ENCODE results near the gene TEK. TPM values are rescaled to one million over a fixed set of nuclear protein-coding genes. Genes with fewer than 3 reads are reported as not detected.

TEK gene
- total and polyA plus RNA-seq, 12 donors, result 6.7 to 33.1 (median 15.9) TPM

DNA sequence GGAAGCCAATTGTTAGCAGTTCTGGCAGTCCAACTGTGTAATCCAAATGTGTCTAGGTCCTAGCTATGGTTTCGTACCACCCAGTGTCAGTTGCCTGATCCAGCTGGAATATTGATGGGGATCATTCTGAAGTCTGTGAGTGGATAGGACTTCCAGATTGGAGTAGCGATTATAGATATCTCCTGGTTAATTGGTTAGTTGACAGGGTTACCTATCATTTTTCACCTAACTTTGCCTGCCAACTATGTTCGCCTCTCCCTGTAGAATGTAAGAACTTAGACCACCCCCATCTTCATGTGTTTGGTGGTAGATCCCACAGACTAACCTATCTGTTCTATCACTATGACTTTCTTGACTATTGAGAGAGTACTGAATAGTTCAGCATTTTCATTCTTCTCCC lies 59.9 kb downstream of the TEK start:
- H3K36me3 ChIP-seq, result peaks cover 0 to 46% (median 0%) of the 10 kb centered on the region in 9 donors
- H3K27ac ChIP-seq, result no peak overlapping the region
- H3K4me1 ChIP-seq, result peaks cover 0 to 16% (median 0%) of the 10 kb centered on the region in 9 donors
- DNase-seq (no peak), ATAC-seq (no peak)
- intact Hi-C loops (cut with DNase I), result no loop called here
- WGBS, 2 donors, result 96 to 99% methylated on average over 3 of the region's 3 CpGs
- TF ChIP-seq CTCF (IDR thresholded peaks at IDR 0.05), result no peak
- H3K9me3 ChIP-seq, result peaks cover 0 to 11% (median 0%) of the 10 kb centered on the region in 11 donors
- H3K27me3 ChIP-seq, result no peaks in the 10 kb centered on the region
- H3K4me3 ChIP-seq, result no peak overlapping the region

DNA sequence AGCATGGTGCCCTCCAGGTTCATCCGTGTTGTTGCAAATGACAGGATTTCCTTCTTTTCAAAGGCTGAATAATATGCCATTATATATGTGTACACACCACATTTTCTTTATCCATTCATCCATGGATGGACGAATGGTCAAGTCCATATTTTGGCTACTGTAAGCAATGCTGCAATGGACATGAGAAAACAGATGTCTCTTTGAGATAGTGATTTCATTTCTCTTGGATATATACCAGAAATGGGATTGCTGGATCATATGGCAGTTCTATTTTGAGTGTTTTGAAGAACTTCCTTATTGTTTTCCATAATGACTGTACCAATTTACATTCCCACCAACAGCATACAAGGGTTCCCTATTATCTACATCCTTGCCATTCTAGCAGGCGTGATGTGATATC lies 67.9 kb downstream of the TEK start:
- DNase-seq (no peak), ATAC-seq (no peak)
- H3K4me1 ChIP-seq, result peaks cover 0 to 23% (median 8%) of the 10 kb centered on the region in 9 donors
- no peaks in the 10 kb centered on the region for H3K27me3 ChIP-seq
- peaks cover 0 to 46% (median 0%) of the 10 kb centered on the region in 9 donors for H3K36me3 ChIP-seq
- intact Hi-C loops (cut with DNase I), result no loop called here
- 69 to 72% methylated on average over 3 of the region's 3 CpGs for WGBS, 2 donors
- no peak overlapping the region for H3K4me3 ChIP-seq
- H3K27ac ChIP-seq, result no peak overlapping the region
- no peak for TF ChIP-seq CTCF (IDR thresholded peaks at IDR 0.05)
- H3K9me3 ChIP-seq, result peaks cover 0 to 17% (median 10%) of the 10 kb centered on the region in 11 donors

DNA sequence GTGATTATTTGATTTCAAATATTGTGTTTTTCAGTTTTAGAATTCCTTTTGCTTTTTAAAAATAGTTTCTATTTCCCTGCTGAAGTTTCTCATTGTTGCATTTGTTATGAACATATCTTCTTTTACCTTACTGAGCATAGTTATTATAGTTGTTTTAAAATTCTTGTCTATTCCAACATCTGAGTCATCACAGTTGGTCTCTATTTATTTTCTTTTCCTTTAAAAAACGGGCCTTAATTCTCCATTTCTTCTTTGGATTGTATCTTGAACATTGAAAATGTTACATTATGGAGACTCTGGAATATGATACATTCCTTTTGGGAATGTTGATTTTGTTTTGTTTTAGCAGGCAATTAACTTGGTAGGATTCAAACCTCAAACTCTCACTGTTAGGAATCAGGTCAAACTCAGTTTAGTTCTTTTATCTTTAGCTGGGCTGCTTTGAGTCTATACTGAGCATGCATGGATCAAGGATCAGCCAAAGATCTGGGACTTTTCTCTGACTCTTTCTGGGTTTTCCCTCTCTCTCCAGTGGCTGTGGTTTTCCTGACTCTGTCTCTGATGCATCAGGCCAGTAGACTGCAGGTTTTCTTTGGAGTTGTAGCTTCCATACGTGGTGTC lies 70.3 kb downstream of the TEK start:
- TF ChIP-seq CTCF (IDR thresholded peaks at IDR 0.05), result no peak
- 74 to 75% methylated on average over 2 of the region's 2 CpGs for WGBS, 2 donors
- no peak for ATAC-seq

GRCh38 chr9:27181381-27181780 lies 72.4 kb downstream of the TEK start:
- TF ChIP-seq CTCF (IDR thresholded peaks at IDR 0.05), result no peak
- H3K4me1 ChIP-seq, result peaks cover 0 to 53% (median 28%) of the 10 kb centered on the region in 9 donors
- no peak for ATAC-seq
- 68 to 70% methylated on average over 4 of the region's 4 CpGs for WGBS, 2 donors
- H3K36me3 ChIP-seq, result peaks cover 0 to 36% (median 0%) of the 10 kb centered on the region in 9 donors
- H3K9me3 ChIP-seq, result peaks cover 0 to 17% (median 10%) of the 10 kb centered on the region in 11 donors
- DNase-seq, result no peak
- H3K4me3 ChIP-seq, result no peak overlapping the region
- intact Hi-C loops (cut with DNase I), result no loop called here
- no peaks in the 10 kb centered on the region for H3K27me3 ChIP-seq
- no peak overlapping the region for H3K27ac ChIP-seq

More for the DNA sequence above, 70.3 kb downstream of the TEK start:
- no peaks in the 10 kb centered on the region for H3K27me3 ChIP-seq
- intact Hi-C loops (cut with DNase I), result no loop called here
- H3K4me3 ChIP-seq, result no peak overlapping the region
- H3K4me1 ChIP-seq, result peaks cover 0 to 41% (median 17%) of the 10 kb centered on the region in 9 donors
- peaks cover 0 to 17% (median 10%) of the 10 kb centered on the region in 11 donors for H3K9me3 ChIP-seq
- peaks cover 0 to 34% (median 0%) of the 10 kb centered on the region in 9 donors for H3K36me3 ChIP-seq
- no peak for DNase-seq
- H3K27ac ChIP-seq, result no peak overlapping the region

Measured in heart right ventricle (tissue), 16 donors.